ENCODE measurements around the gene ELF2. TPM values are rescaled to one million over a fixed set of nuclear protein-coding genes. Genes with fewer than 3 reads are reported as not detected.

The ELF2 gene
- total and polyA plus RNA-seq, 2 donors (not counting 1 experiment from before 2014, with no cell fraction given) = 25.1 to 97.5 TPM

DNA sequence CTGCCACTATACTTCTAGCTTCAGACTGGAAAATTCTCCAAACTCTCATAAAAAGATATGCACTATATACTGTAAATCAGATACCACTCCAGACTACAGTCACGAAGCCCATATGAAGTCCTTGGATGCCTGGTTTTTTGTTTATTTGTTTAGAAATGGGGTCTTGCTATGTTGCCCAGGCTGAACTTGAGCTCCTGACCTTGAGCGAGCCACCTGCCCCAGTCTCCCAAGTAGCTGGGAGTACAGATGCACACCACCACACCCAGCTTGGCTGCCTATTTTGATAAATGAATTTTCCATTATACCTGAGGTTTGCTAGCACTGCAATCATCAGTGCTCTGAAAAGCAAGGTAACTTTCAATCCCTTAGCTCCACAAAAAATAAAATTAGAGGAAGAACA, 53.1 kb downstream of the ELF2 start:
- no peaks in the 10 kb centered on the region for H4K20me1 ChIP-seq (ENCODE audit: control insufficient read depth, insufficient read depth, low read length, poor library complexity, severe bottlenecking)
- no peaks in the 10 kb centered on the region for H3K79me2 ChIP-seq (ENCODE audit: control insufficient read depth, insufficient read depth, low read length)
- no peak for DNase-seq
- H3K9ac ChIP-seq (ENCODE audit: low read length) = no peak overlapping the region
- no peak overlapping the region for H3K27ac ChIP-seq (ENCODE audit: low read length in 2 of 2)
- Mint-ChIP-seq H3K27me3 (no peaks in the 10 kb centered on the region), H3K27ac (no peak overlapping the region), H3K9me3 (ENCODE audit: insufficient read depth) (no peaks in the 10 kb centered on the region), H3K4me3 (no peak overlapping the region), H3K4me1 (no peaks in the 10 kb centered on the region)
- intact Hi-C loops (cut with micrococcal nuclease) = no loop called here
- no peak overlapping the region for H3K4me3 ChIP-seq (ENCODE audit: control extremely low read depth in 1 of 5, extremely low read depth in 1 of 5, insufficient read depth in 1 of 5, low read depth in 2 of 5, low read length in 4 of 5)
- TF ChIP-seq, protein P1, sequence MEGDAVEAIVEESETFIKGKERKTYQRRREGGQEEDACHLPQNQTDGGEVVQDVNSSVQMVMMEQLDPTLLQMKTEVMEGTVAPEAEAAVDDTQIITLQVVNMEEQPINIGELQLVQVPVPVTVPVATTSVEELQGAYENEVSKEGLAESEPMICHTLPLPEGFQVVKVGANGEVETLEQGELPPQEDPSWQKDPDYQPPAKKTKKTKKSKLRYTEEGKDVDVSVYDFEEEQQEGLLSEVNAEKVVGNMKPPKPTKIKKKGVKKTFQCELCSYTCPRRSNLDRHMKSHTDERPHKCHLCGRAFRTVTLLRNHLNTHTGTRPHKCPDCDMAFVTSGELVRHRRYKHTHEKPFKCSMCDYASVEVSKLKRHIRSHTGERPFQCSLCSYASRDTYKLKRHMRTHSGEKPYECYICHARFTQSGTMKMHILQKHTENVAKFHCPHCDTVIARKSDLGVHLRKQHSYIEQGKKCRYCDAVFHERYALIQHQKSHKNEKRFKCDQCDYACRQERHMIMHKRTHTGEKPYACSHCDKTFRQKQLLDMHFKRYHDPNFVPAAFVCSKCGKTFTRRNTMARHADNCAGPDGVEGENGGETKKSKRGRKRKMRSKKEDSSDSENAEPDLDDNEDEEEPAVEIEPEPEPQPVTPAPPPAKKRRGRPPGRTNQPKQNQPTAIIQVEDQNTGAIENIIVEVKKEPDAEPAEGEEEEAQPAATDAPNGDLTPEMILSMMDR (IDR thresholded peaks at IDR 0.05) = no peak
- no peak for TF ChIP-seq EZH2 (IDR thresholded peaks at IDR 0.05; ENCODE audit: borderline replicate concordance, insufficient read depth, low read depth, low read length, poor library complexity, severe bottlenecking)
- H2AFZ ChIP-seq (ENCODE audit: insufficient read depth, low read depth, low read length, poor library complexity, severe bottlenecking) = no peak overlapping the region
- no peaks in the 10 kb centered on the region for H3K4me1 ChIP-seq (ENCODE audit: control insufficient read depth in 2 of 2, insufficient read depth in 2 of 2, low read length in 2 of 2)
- POLR2A ChIA-PET = no interaction called here
- no peak for ATAC-seq (ENCODE audit: low read depth)
- no peaks in the 10 kb centered on the region for H3K9me3 ChIP-seq (ENCODE audit: control extremely low read depth in 1 of 3, control insufficient read depth in 2 of 3, insufficient read depth in 1 of 3, low read length in 2 of 3)
- peaks cover 2% of the 10 kb centered on the region in 2 experiments for H3K36me3 ChIP-seq (replicated peaks in 1 of 2; ENCODE audit: control extremely low read depth in 1 of 2, control insufficient read depth in 1 of 2, extremely low read depth in 1 of 2, insufficient read depth in 2 of 2, low read length in 1 of 2)
- WGBS (ENCODE audit: insufficient coverage) = 88% methylated on average over 1 of the region's 2 CpGs
- no peak overlapping the region for H3K4me2 ChIP-seq (replicated peaks; ENCODE audit: low read depth, low read length, poor library complexity, severe bottlenecking)
- CTCF ChIA-PET = interaction anchor here (0.5 to 1.5 kb wide), 4 partner anchors 26 to 218 kb away, joined by 3 to 4 read pairs (median 4); no protein-coding TSS in a partner anchor
- H3K27me3 ChIP-seq (replicated peaks in 1 of 4; ENCODE audit: control extremely low read depth in 1 of 4, control insufficient read depth in 3 of 4, insufficient read depth in 4 of 4, low read length in 3 of 4) = no peaks in the 10 kb centered on the region

DNA sequence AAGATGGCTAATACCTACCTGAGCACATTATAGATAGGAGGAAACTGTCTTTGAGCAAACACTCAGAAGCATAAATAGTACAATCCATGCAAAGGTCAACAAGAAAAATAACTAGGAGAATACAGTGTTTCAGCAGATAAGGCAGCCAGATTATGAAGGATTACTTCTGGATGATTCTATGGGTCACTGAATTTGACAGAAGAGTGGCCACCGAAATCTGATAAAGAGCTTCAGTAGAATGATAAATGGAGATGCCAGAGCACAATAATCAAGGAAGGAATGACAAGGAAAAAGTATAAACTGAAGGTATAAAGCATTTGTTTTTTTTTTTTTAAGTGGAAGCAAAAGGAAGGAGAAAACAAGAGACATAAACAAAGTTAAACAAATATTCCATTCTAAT, 58.7 kb downstream of the ELF2 start:
- H3K27ac ChIP-seq (ENCODE audit: low read length in 2 of 2) = no peak overlapping the region
- no peak for DNase-seq
- no peak for ATAC-seq (ENCODE audit: low read depth)
- ChIA-PET POLR2A (no interaction called here), CTCF (interaction anchor here (1.0 kb wide), 1 partner anchor 49 kb away, joined by 3 read pairs; no protein-coding TSS in a partner anchor)
- H3K27me3 ChIP-seq (replicated peaks in 1 of 4; ENCODE audit: control extremely low read depth in 1 of 4, control insufficient read depth in 3 of 4, insufficient read depth in 4 of 4, low read length in 3 of 4) = no peaks in the 10 kb centered on the region
- no peak overlapping the region for H3K4me2 ChIP-seq (replicated peaks; ENCODE audit: low read depth, low read length, poor library complexity, severe bottlenecking)
- no peak overlapping the region for H3K4me3 Mint-ChIP-seq
- H3K4me3 ChIP-seq (ENCODE audit: control extremely low read depth in 1 of 5, extremely low read depth in 1 of 5, insufficient read depth in 1 of 5, low read depth in 2 of 5, low read length in 4 of 5) = no peak overlapping the region
- H4K20me1 ChIP-seq (ENCODE audit: control insufficient read depth, insufficient read depth, low read length, poor library complexity, severe bottlenecking) = no peaks in the 10 kb centered on the region
- TF ChIP-seq EZH2 (IDR thresholded peaks at IDR 0.05; ENCODE audit: borderline replicate concordance, insufficient read depth, low read depth, low read length, poor library complexity, severe bottlenecking) = no peak
- H3K27me3 Mint-ChIP-seq = no peaks in the 10 kb centered on the region
- WGBS (ENCODE audit: insufficient coverage) = 100% methylated on average over 1 of the region's 1 CpG
- no peaks in the 10 kb centered on the region for H3K36me3 ChIP-seq (replicated peaks in 1 of 2; ENCODE audit: control extremely low read depth in 1 of 2, control insufficient read depth in 1 of 2, extremely low read depth in 1 of 2, insufficient read depth in 2 of 2, low read length in 1 of 2)
- no peaks in the 10 kb centered on the region for H3K4me1 Mint-ChIP-seq
- H3K9ac ChIP-seq (ENCODE audit: low read length) = no peak overlapping the region
- intact Hi-C loops (cut with micrococcal nuclease) = no loop called here
- no peaks in the 10 kb centered on the region for H3K9me3 ChIP-seq (ENCODE audit: control extremely low read depth in 1 of 3, control insufficient read depth in 2 of 3, insufficient read depth in 1 of 3, low read length in 2 of 3)
- no peaks in the 10 kb centered on the region for H3K9me3 Mint-ChIP-seq (ENCODE audit: insufficient read depth)
- H3K4me1 ChIP-seq (ENCODE audit: control insufficient read depth in 2 of 2, insufficient read depth in 2 of 2, low read length in 2 of 2) = no peaks in the 10 kb centered on the region
- H2AFZ ChIP-seq (ENCODE audit: insufficient read depth, low read depth, low read length, poor library complexity, severe bottlenecking) = no peak overlapping the region
- H3K27ac Mint-ChIP-seq = no peak overlapping the region
- H3K79me2 ChIP-seq (ENCODE audit: control insufficient read depth, insufficient read depth, low read length) = no peaks in the 10 kb centered on the region
